ENCODE measurements around the gene NPW. TPM values are rescaled to one million over a fixed set of nuclear protein-coding genes. Genes with fewer than 3 reads are reported as not detected.

Gene NPW
- total and polyA plus RNA-seq, 2 of the 8 experiments (the other 6 are each of a cell fraction or from before 2014, with no cell fraction given) = 4.0 to 10.3 TPM

DNA sequence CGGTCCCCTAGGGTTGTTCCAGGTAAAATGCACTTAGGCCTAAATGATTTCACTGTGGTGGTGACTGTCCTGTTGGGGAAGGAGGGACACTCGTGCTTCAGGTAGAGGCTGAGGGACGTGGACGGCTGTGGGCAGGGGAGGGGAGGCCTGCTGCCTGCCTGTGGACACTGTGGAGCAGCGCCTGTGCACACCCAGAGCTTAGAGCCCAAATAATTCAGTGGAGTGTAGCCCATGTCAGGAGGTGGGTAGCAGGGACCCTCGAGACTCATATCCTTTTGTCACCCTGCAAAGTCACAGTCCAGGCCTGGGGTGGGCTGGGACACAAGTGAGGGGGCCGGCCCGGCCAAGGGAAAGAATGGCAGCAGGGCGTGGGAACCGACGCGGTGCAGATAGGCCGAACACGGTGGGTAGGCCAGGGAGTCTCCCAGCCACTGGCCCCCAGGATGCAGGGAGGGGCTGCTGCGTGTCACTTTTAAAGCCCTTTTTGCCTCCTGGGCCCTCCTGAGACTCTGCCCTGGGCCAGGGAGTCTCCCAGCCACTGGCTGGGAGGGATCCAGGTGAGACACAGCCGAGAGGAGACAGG is 6.4 kb downstream of the NPW start:
- WGBS, 2 experiments (ENCODE audit: extremely low coverage in 1 of 2, insufficient coverage in 1 of 2, insufficient read length in 1 of 2, insufficient replicate concordance in 2 of 2, low coverage in 1 of 2, low lambda C conversion rate in 2 of 2, missing lambda C conversion rate in 1 of 2) = 93% methylated on average over 15 of the region's 16 CpGs; no CpG with 5 or more reads in 1 of the 2 experiments
- Histone ChIP-seq H3K79me1 (ENCODE audit: low read depth, low read length) (no peaks in the 10 kb centered on the region), H2AK5ac (ENCODE audit: low read depth, low read length) (no peak overlapping the region; the same call in 1 of the 2 replicates), H3K14ac (ENCODE audit: insufficient read length) (no peak overlapping the region), H3K36me3 (ENCODE audit: control insufficient read depth in 2 of 4, insufficient read depth in 4 of 4, low read length in 3 of 4) (no peaks in the 10 kb centered on the region), H4K8ac (ENCODE audit: extremely low read depth, insufficient read depth, low read length) (no peak overlapping the region; the same call in 1 of the 2 replicates), H2BK15ac (ENCODE audit: low read length) (peak overlapping the region; percentile 97), H4K20me1 (replicated peaks in 1 of 2; ENCODE audit: control insufficient read depth in 1 of 2, insufficient read depth in 2 of 2, low read length in 2 of 2) (peaks cover 0 to 9% of the 10 kb centered on the region in 2 experiments), H2BK20ac (ENCODE audit: low read length) (0 out of 2 replicates have a peak overlapping the region, but pooled peaks have one; percentile 80), H3K4me3 (ENCODE audit: extremely low read depth in 1 of 4, insufficient read depth in 2 of 4, low read depth in 3 of 4, low read length in 4 of 4) (peak overlapping the region in 1 of 4 experiments; percentile 50; a peak in 1 of 8 replicates), H3K27ac (ENCODE audit: low read depth, low read length) (no peak overlapping the region), H3K4ac (replicated peaks; ENCODE audit: insufficient read length, low read depth, low read length) (no peak overlapping the region), H3K4me1 (replicated peaks in 1 of 4; ENCODE audit: control insufficient read depth in 3 of 4, insufficient read depth in 4 of 4, low read length in 3 of 4) (peaks cover 0 to 14% (median 11%) of the 10 kb centered on the region in 4 experiments; a peak in 5 of 7 replicates), H3K79me2 (ENCODE audit: control insufficient read depth in 1 of 2, insufficient read depth in 2 of 2, low read length in 2 of 2) (no peaks in the 10 kb centered on the region), H3K4me2 (ENCODE audit: insufficient read depth in 1 of 2, low read depth in 2 of 2, low read length in 2 of 2) (peak overlapping the region; percentile 59 to 61; a peak in 1 of 4 replicates), H2BK5ac (ENCODE audit: low read depth, low read length) (no peak overlapping the region), H3K23me2 (ENCODE audit: low read depth, low read length) (peaks cover 7% of the 10 kb centered on the region; the same call in 1 of the 2 replicates), H3K9ac (replicated peaks in 1 of 4; ENCODE audit: extremely low read depth in 1 of 4, low read depth in 3 of 4, low read length in 3 of 4) (no peak overlapping the region), H2BK120ac (replicated peaks; ENCODE audit: low read depth, low read length) (no peak overlapping the region), H3K56ac (replicated peaks; ENCODE audit: insufficient read length, low read depth, low read length) (no peak overlapping the region), H2BK12ac (ENCODE audit: low read depth, low read length) (0 out of 2 replicates have a peak overlapping the region, but pooled peaks have one; percentile 80), H2AFZ (ENCODE audit: low read length) (no peak overlapping the region), H3K27me3 (replicated peaks in 1 of 4; ENCODE audit: control insufficient read depth in 3 of 4, extremely low read depth in 1 of 4, insufficient read depth in 3 of 4, low read length in 3 of 4) (peaks cover 3 to 36% (median 29%) of the 10 kb centered on the region in 4 experiments), H3K23ac (ENCODE audit: insufficient read length) (no peak overlapping the region), H4K91ac (replicated peaks; ENCODE audit: insufficient read length, low read length) (no peak overlapping the region), H4K5ac (ENCODE audit: insufficient read length, low read depth, low read length) (no peak overlapping the region), H3K18ac (ENCODE audit: extremely low read depth, low read length) (no peak overlapping the region), H3K9me3 (ENCODE audit: insufficient read depth in 2 of 2, low read depth in 1 of 2, low read length in 1 of 2) (no peaks in the 10 kb centered on the region)
- CTCF ChIA-PET (ENCODE audit: partially characterized antibody) = interaction anchor here (1.0 to 7.5 kb wide), 5 partner anchors 9 to 367 kb away, joined by 3 to 55 read pairs (median 5); no protein-coding TSS in a partner anchor
- FAIRE-seq = no peak
- POLR2A ChIA-PET (ENCODE audit: partially characterized antibody) = interaction anchor here (0.7 to 2.1 kb wide), 4 partner anchors 61 to 157 kb away, joined by 3 to 7 read pairs (median 3); partner anchors contain the start of genes RPS2 and TRAF7
- TF ChIP-seq CBX5 (IDR thresholded peaks at IDR 0.05; ENCODE audit: low read depth, low read length) (no peak), CEBPB (IDR thresholded peaks at IDR 0.05; ENCODE audit: low read depth, low read length) (no peak), NANOG (IDR thresholded peaks at IDR 0.05; ENCODE audit: insufficient read depth, low read depth, low read length, poor library complexity, severe bottlenecking) (no peak), RAD21 (IDR thresholded peaks at IDR 0.05 in 1 of 2, conservative IDR thresholded peaks at IDR 0.05 in 1 of 2; ENCODE audit: low read depth in 2 of 2, low read length in 2 of 2) (no peak)
- no peak for DNase-seq (ENCODE audit: low read depth in 1 of 2, low spot score in 2 of 2)
